T-helper 1 cell treated with Interleukin-12 subunit alpha and Interleukin-12 subunit beta and Interleukin-4 antibody, amounts not matched to agents 30 ng/mL and 1 ng/mL, for 36 hours (primary cell): ENCODE results near the gene CCDC127. TPM values are rescaled to one million over a fixed set of nuclear protein-coding genes. Genes with fewer than 3 reads are reported as not detected.

ENCODE experiments used
- intact Hi-C: fragments of 100-400 bp; cut with micrococcal nuclease; formaldehyde crosslinking; loops from one replicate; pipeline ENCODE4 v1.15.1; 2024
- total RNA-seq: library from RNA; stranded (reverse); gene quantifications from 2 replicates; pipeline ENCODE4 v1.2.3, GENCODE V29; 2022

CCDC127 gene
- total RNA-seq, 1 donor from 2014 or later: 6.0 TPM

- intact Hi-C loops: no loop called here
Measured at GRCh38 chr5:159448-160172, 58.3 kb downstream of the CCDC127 start.

- intact Hi-C loops: no loop called here
Measured at GRCh38 chr5:158807-159447, 59.0 kb downstream of the CCDC127 start.

GRCh38 chr5:157801-158200, 60.2 kb downstream of the CCDC127 start:
- intact Hi-C loops: no loop called here

GRCh38 chr5:157126-157715, 60.7 kb downstream of the CCDC127 start:
- intact Hi-C loops: no loop called here

GRCh38 chr5:156411-157072, 61.4 kb downstream of the CCDC127 start:
- intact Hi-C loops: no loop called here

DNA sequence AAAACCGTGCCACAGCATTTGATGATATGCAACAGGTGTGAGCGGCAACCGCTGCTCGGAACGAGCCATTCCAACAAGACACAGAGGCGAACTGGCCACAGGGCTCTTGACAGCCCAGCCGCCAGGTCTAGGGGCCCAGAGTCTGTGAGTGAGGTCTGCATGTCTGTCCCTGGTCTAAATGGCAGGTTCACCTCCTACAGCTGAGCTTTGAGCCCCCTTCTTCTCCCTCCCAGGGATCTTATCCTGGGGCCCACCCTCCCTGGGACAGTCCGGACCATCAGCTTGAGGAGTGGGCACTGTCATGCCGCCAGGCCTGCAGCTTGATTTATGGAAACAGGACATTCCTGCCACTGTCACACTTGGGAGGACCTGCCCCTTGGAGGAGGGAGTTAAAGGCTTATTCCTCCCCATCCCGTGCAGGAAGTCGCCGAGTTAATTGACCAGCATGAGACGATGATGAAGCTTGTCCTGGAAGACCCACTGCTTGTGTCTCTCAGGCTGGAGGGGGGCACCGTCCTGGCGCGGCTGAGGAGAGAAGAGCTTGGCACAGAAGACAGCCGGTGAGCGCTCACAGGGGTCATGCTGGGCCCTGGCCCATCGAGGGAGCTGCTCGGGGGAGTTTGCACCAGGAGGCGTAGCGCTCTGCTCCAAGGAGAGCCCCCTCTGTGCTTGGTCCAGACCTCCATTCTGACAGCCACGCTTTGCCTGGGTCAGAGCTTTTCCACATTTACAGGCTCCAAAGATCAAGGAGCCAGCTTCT, 62.1 kb downstream of the CCDC127 start:
- intact Hi-C loops: no loop called here

DNA sequence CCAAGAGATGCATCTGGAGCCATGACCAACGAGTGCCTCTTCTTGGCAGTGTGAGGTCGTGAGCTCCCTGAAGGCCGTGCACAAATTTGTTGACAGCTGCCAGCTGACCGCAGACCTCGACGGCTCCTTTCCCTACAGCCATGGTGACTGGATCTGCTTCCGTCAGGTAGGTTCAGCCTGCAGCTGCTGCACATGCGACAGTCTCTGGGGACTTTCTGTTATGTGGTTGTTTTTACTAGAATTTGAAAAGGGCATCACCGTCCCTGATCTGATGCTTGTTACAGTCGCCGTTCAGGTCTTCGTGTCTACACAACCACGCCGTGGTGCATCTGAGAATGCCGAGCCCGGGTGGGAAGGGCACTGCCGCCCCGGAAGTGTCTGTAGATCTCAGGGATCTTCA, 63.1 kb downstream of the CCDC127 start:
- intact Hi-C loops: no loop called here

- intact Hi-C loops: no loop called here
Measured at GRCh38 chr5:154236-154635, 63.7 kb downstream of the CCDC127 start.

DNA sequence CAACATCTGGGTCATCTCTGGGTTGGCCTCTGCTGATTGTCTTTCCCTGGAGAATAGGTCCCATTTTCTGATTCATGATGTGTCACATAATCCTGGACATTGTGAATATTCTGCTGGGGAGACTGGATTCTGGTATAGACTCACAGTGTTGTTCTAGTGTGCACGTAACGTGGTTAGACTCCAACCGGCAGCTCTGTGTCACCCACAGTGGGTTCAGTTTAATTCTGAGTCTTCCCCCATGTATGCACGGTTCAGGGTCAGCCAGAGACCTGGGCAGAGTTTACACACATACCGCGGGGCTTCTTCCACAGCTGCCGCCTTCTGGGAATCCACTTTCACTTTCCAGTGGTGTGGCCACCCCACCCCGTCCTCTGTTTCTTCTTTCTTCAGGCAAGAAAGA, 64.7 kb downstream of the CCDC127 start:
- intact Hi-C loops: no loop called here

DNA sequence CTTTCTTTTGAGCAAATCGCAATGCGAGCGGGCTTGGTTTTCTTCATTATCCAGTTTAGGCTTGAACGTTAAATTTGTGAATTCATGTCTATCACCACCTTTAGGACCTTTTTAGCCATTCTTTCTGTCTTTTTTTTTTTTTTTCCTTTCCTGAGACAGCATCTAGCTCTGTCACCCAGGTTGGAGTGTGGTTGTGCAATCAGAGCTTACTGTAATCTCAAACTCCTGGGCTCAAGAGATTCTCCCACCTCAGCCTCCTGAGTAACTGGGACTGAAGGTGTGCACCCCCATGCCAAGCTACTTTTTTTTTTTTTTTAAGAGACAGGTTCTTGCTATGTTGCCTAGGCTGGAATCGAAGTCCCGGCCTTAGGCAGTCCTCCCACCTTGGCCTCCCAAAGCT, 65.9 kb downstream of the CCDC127 start:
- intact Hi-C loops: no loop called here

- intact Hi-C loops: no loop called here
Measured at GRCh38 chr5:150746-151145, 67.2 kb downstream of the CCDC127 start.

DNA sequence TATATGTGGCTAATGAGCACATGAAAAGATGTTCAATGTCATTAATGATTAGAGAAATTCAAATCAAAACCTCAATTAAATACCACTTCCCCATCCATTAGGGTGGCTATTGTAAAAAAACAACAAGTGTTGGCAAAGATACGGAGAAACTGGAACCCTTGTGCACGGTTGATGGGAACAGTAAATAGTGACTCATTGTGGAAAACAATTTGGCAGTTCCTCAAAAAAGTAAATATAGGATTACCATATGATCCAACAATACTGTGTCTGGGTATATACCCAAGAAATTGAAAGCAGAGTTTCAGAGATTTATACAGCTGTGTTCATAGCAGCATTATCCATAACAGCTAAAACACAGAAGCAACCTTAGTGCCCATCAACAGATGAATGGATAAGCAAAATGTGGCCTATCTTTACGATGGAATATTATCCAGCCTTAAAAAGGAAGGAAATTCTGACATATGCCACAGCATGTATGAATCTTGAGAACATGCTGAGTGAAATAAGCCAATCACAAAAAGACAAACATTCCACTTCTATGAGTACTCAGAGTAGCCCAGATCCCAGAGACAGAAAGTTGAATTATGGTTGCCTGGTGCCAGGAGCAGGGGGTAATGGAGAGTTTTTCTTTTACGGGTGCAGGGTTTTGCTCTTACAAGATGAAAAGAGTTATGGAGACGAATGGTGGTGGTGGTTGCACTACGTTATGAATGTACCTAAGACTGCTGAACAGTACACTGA, 68.0 kb downstream of the CCDC127 start:
- intact Hi-C loops: no loop called here

DNA sequence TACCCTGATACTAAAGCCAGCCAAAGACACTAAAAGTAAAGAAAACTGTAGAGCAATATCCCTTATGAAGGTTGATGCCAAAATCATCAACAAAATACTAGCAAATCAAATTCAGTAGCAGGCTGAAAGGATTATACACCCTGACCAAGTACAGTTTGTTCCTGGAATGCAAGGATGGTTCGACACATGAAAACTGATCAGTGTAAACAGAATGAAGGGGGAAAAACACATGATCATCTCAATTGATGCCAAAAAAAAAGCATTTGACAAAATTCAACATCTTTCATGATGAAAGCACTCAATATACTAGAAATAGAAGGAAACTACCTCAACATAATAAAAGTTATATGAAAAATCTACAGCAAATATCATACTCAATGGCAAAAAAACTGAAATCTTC, 70.2 kb downstream of the CCDC127 start:
- intact Hi-C loops: no loop called here

Other genes starting within 250 kb of the CCDC127 start
- not detected in 2 replicates for gene PLEKHG4B, start 126.0 kb downstream of the CCDC127 start, total RNA-seq
- gene LRRC14B, start 26.7 kb downstream of the CCDC127 start, total RNA-seq: not detected in 2 replicates
- 133 and 144 TPM in 2 replicates for gene SDHA, start 167 bp upstream of the CCDC127 start, total RNA-seq
- gene PDCD6, start 53.5 kb upstream of the CCDC127 start, total RNA-seq: 90.9 and 91.3 TPM in 2 replicates
- gene AHRR, start 103.6 kb upstream of the CCDC127 start, total RNA-seq: 18.7 and 20.0 TPM in 2 replicates
- gene EXOC3, start 225.0 kb upstream of the CCDC127 start, total RNA-seq: 82.9 and 89.9 TPM in 2 replicates